Chondrocyte (in vitro differentiated cells): Measurements from ENCODE around the gene TBC1D10A. TPM values are rescaled to one million over a fixed set of nuclear protein-coding genes. Genes with fewer than 3 reads are reported as not detected.

Experiments used
- DNase-seq: peaks from one replicate; pipeline ENCODE4 v3.0.0; 2021; ENCODE audit warnings: mixed read lengths, low spot score
- H3K27ac Mint-ChIP-seq: one replicate; pipeline ENCODE4 v1.8.0; 2021; ENCODE audit warnings: mild to moderate bottlenecking, moderate library complexity, mixed read lengths; ENCODE audit not compliant: unreplicated experiment
- H3K27me3 Mint-ChIP-seq: 2 replicates; pipeline ENCODE4 v1.8.0; 2021; ENCODE audit warnings: low read depth, mixed read lengths
- H3K36me3 Mint-ChIP-seq: 2 replicates; pipeline ENCODE4 v1.8.0; 2021; ENCODE audit warnings: low read depth, mixed read lengths
- H3K4me1 Mint-ChIP-seq: 2 replicates; pipeline ENCODE4 v1.8.0; 2021; ENCODE audit warnings: low read depth, mild to moderate bottlenecking, mixed read lengths
- H3K4me3 Mint-ChIP-seq: one replicate; pipeline ENCODE4 v1.8.0; 2021; ENCODE audit warnings: mild to moderate bottlenecking, moderate library complexity, mixed read lengths; ENCODE audit not compliant: unreplicated experiment
- H3K9me3 Mint-ChIP-seq: 2 replicates; pipeline ENCODE4 v1.8.0; 2021; ENCODE audit warnings: low read depth, mixed read lengths
- CTCF ChIP-seq: fragments of 200-600 bp; sonication (generic); IDR thresholded peaks from 2 replicates; pipeline ENCODE4 v1.5.0; 2021; ENCODE audit warnings: antibody characterized with exemption, mild to moderate bottlenecking, moderate library complexity
- total RNA-seq: library from RNA; stranded (reverse); gene quantifications from 3 replicates; pipeline ENCODE4 v1.2.1, GENCODE V29; 2021

Gene TBC1D10A
- total RNA-seq, 1 donor from 2014 or later: 26.9 TPM

GRCh38 chr22:30247561-30247960 is 79.2 kb downstream of the TBC1D10A start:
- DNase-seq: no peak
- H3K4me3 Mint-ChIP-seq: peak overlapping the region; percentile 98
- peaks cover 82% of the 10 kb centered on the region for H3K4me1 Mint-ChIP-seq
- H3K36me3 Mint-ChIP-seq: no peaks in the 10 kb centered on the region
- TF ChIP-seq CTCF: no peak
- no peaks in the 10 kb centered on the region for H3K27me3 Mint-ChIP-seq
- H3K27ac Mint-ChIP-seq: peak overlapping the region; percentile 70
- no peaks in the 10 kb centered on the region for H3K9me3 Mint-ChIP-seq

- peak; percentile 80 for DNase-seq
- H3K4me3 Mint-ChIP-seq: peak overlapping the region; percentile 98
- H3K27me3 Mint-ChIP-seq: no peaks in the 10 kb centered on the region
- TF ChIP-seq CTCF: peak; percentile 4
- no peaks in the 10 kb centered on the region for H3K9me3 Mint-ChIP-seq
- H3K27ac Mint-ChIP-seq: peak overlapping the region; percentile 83
- no peaks in the 10 kb centered on the region for H3K36me3 Mint-ChIP-seq
- H3K4me1 Mint-ChIP-seq: peaks cover 83% of the 10 kb centered on the region
Observed at GRCh38 chr22:30246814-30247376, 79.8 kb downstream of the TBC1D10A start.

- TF ChIP-seq CTCF: peak; percentile 66
- peak within 1 kb of the TSS; percentile 95 for H3K27ac Mint-ChIP-seq
- peak within 1 kb of the TSS; percentile 98 for H3K4me3 Mint-ChIP-seq
- DNase-seq: no peak
- no peaks in the 10 kb centered on the region for H3K27me3 Mint-ChIP-seq
- no peaks in the 10 kb centered on the region for H3K36me3 Mint-ChIP-seq
- no peaks in the 10 kb centered on the region for H3K9me3 Mint-ChIP-seq
- peaks cover 83% of the 10 kb centered on the region for H3K4me1 Mint-ChIP-seq
Observed at GRCh38 chr22:30245985-30246813, 80.5 kb downstream of the TBC1D10A start, which contains the start of gene LIF. LIF (minus strand) TSS chr22:30246759; CDS start chr22:30246695, 64 bp downstream.

GRCh38 chr22:30245181-30245984 is 81.4 kb downstream of the TBC1D10A start:
- Mint-ChIP-seq H3K27ac (peak overlapping the region; percentile 52), H3K4me3 (peak overlapping the region; percentile 98), H3K27me3 (no peaks in the 10 kb centered on the region), H3K4me1 (peaks cover 86% of the 10 kb centered on the region), H3K9me3 (no peaks in the 10 kb centered on the region), H3K36me3 (no peaks in the 10 kb centered on the region)
- TF ChIP-seq CTCF: no peak
- DNase-seq: no peak

- Mint-ChIP-seq H3K27me3 (no peaks in the 10 kb centered on the region), H3K36me3 (no peaks in the 10 kb centered on the region), H3K4me3 (peak overlapping the region; percentile 98), H3K27ac (peak overlapping the region; percentile 47), H3K4me1 (peaks cover 84% of the 10 kb centered on the region), H3K9me3 (no peaks in the 10 kb centered on the region)
- DNase-seq: no peak
- no peak for TF ChIP-seq CTCF
Observed at GRCh38 chr22:30244641-30245040, 82.1 kb downstream of the TBC1D10A start.
